HG03064 (cell line): Measurements from ENCODE around the gene JHY.

ENCODE experiments used
- ATAC-seq: cut with Tn5 transposase; IDR thresholded peaks from one replicate; pipeline ENCODE4 v1.9.1; 2021; ENCODE audit warnings: low read depth; ENCODE audit not compliant: unreplicated experiment

The JHY gene

DNA sequence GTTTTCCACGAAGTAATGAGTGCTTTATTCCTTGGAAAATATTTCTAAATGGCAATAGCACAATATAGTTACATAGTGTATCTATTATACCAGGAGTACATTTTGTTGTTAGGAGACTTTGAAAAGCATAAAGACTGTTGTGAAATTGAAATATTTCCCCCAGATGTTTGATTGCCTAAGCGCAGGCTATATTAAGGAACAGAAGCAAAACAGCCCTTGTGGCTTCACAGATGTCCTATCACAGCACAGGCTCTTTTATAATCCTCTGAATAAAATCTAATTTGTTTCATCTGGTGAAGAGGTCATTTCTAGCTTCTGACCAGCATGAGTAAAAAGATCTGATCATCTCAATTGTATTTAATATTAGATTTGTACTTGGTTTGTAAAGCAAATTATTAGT lies 50.9 kb downstream of the JHY start:
- no peak for ATAC-seq

DNA sequence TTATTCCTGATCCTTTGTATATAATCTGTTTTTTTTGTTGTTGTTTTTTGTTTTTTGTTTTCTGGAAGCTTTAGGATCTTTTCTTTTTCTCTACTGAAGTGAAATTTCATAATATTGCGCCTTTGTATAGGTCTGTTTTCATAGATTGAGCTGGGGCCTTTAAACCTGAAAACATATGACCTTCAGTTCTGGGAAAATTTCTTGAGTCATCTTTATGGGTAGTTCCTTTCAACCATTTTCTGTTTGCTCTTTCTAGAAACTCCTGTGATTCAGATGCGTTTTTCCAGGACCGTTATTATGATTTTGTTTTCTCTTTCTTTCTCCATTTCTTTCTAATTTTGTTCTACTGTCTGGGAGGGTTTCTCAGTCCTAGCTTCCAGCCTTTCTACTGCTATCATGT lies 55.4 kb downstream of the JHY start:
- ATAC-seq: no peak

DNA sequence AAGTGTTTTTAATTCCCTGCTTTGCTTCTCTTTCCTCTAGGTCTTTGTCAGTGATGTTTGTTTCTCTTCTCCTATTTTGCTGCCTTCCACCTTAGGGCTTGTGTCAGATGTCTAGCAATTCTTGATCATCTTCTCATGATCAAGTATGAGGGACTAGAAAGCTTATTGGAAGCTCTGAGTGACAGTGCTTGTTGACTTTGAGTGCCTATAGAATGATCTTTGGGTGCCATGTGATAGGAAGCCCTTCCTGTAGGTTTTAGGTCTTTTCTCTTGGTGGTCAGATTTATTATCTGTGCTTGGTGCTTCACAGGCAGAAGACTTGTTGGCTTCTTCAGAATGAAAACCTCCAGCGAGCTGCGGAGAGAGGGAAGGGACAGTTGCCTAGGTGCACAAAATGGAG lies 56.0 kb downstream of the JHY start:
- no peak for ATAC-seq

DNA sequence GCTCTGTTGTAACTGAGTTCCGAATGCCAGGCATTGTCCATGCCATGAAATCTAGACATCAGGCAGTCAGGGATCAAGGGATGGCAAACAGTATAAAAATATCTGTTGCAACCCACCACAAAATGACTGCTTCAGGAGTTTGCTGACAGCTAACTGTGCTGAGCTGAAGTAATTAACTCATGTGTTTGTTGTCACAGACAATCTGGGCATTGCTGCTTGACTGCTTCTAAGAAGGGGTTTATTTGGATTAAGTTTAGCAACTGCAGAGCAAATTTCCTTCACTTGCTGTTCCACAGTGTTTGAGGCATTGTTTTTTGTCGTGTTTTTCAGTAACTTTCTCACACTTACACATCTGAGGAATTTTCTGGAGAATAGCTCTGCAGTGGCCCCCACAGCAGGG lies 68.7 kb downstream of the JHY start:
- ATAC-seq: no peak

DNA sequence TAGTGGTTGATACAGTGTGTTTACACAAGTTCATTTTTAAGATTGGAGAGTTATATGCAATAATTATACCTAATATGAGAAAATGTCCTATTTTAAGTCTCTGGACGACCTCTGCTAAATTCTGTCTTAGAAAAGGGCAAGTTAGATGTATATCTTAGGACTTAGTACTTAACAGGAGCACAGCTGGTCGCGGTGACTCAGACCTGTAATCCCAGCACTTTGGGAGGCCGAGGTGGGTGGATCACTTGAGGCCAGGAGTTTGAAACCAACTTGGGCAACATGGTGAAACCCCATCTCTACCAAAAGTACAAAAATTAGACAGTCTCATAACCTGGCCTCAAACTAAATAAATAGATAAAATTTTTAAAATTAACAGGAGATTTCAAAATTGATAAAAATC lies 71.9 kb downstream of the JHY start:
- ATAC-seq: no peak

DNA sequence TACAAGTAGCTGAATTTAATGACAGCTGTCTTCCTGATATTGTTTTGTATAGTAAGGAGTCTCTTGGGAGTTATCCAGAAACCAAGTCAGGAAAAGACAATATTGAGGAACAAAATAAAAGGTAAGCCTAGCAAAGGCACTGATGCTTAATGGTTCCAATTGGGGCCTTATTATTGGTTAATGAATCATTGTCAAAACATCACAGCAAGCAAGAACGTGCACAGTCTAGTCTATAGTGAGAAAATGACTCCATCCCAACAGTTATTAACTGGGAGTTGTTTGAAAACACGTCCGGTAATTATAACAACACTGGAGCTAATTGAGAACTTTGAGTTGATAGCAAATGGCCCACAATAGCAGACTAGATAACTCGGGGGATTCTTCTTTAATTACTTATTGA lies 81.4 kb downstream of the JHY start:
- ATAC-seq: no peak

DNA sequence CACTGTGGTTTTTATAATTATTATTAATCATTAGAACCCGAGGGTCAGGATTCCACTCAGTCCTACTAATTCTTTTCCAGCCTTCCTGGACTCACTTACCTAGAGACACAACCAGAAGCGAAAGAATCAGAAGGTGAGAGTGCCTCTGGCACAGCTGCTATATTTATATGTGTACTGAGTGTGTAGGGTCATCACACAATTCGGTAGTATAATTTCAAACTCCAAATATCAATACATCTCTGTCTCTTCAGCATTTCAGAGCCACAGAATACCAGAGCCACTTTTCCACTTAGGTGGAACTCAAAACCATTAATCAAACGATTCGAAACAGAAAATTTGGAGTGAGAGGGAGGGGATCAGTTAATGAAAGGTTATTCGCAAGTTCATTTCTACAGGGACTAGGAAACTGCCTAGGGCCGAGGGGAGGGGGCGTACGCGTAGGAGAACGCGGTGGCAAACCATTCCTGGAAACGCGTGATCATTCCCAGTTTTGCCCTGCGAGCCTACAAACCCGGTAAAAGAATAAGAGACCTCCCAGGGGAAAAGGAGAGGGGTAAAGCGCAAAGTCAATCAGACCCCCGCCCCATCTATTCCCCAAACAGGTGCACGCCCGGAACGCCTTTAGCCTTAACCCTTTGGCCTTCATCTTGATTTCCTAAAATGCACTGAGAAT lies 93.6 kb downstream of the JHY start:
- no peak for ATAC-seq

DNA sequence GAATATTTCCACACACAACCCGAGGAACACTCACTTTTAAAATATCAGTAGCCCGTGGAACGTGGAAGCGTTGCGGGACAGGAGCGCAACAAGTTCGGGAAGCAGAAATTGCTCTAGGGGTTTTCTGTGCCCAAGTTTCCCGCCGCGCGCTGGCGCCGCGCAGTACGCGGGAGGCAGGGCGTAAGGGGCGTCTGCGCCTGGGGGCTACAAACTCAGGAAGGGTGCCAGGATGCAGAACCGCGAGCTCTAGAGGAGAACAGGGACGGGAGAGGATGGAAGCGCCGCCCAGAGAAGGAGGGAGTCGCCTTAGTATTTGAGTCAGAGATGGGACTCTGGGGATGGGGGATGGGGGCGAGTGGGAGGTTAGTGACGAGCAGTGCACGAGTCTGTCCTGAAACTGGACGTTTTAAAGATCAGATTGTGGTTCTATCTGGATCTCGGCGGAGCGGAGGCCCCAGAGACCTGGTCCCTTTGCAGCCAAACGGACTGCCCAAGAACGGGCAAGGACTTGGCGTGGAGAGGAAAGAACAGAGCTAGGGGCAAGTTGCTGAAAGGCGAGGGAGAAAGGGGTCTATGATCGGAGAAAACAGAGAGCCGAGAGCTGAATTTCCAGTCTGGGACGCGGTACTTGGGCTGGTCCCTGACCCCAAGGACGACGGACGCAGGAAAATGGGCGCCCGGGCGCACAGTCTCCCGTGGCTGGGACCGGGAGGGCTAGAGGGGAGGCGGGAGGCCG lies 94.3 kb downstream of the JHY start:
- no peak for ATAC-seq

DNA sequence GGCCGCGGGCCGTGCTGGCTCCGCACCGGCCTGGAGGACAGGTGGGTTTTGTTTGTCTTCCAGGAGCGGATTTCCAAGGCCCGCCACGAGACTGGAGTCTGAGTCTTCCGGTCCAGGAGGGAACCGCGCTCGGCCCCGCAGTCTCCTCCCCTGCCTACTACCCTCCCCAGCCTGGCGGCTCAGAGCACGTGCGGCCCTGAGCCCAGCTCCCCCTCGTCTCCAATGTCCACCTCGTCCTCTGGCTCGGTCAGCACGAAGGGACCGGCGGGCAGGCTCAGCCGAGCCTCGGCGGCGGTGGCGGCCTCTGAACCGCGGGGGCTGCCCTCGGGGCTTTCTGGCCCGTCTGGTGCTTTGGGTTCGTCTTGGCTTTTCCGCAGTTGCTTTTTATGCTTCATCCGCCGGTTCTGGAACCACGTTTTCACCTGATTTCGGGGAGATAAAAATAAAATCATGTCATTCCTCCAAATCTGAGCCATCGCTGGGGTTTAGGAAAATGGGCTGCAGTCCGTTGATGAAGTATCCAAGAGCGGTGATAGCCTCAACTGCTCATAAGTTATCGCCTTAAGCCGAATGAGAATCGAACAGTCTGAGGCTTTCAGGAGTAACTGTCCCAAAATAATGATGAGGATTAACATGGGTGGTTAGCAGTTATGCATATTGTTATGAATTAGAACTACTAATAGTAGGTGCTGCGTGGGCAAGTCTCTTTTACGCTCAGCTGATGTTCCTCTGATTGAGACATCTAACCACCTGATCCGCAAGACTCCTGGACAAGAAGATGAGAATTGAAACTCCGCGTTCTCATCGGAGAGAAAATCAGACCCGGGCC lies 95.1 kb downstream of the JHY start:
- ATAC-seq: no peak

DNA sequence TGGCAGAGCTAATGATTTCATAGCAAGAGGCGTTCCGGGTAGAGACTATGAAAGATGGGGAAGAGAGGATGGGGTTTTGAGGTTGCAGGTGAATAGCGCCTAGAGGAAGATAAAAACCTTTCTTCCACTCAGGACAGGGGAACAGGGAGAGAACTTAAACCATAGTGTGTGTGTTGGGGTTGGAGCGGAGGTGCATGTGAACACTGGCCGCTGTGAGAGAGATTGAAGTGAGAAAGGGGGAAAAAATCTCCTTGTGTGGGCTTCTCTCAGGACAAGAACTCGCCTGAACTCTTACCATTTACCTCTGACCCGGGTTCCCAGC lies 95.7 kb downstream of the JHY start:
- no peak for ATAC-seq

DNA sequence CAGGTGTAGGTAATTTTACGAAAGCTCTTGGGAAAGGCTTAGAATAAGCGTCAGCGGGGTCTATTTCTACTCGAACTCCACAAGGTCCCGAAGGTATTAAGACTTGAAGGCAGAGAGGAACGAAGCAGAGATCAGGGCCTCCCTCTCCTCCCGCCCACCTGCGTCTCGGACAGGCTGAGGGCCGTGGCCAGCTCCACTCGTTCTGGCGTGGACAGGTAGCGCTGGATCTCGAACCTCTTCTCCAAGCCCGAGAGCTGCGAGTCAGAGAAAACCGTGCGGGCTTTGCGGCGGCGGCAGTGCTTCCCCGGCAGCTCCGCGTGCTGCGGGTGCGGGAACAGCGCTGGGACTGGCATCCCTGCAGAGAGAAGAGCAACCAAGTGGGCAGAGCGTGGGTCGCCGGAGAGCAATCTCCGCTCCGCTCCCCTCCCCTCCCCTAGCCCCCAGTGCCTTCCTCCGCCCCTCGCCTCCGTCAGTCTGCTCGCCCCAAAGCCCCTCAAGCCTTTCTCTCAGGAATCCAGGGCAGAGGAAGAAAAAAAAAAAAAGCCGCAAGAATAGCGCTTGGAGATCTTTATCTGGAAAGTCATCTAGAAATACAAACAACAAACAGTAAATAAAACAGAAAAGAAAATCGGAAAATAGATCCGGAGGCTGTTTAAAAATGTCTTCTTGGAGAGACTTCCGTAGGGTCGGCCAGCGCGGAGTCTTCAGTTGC lies 96.7 kb downstream of the JHY start:
- no peak for ATAC-seq

DNA sequence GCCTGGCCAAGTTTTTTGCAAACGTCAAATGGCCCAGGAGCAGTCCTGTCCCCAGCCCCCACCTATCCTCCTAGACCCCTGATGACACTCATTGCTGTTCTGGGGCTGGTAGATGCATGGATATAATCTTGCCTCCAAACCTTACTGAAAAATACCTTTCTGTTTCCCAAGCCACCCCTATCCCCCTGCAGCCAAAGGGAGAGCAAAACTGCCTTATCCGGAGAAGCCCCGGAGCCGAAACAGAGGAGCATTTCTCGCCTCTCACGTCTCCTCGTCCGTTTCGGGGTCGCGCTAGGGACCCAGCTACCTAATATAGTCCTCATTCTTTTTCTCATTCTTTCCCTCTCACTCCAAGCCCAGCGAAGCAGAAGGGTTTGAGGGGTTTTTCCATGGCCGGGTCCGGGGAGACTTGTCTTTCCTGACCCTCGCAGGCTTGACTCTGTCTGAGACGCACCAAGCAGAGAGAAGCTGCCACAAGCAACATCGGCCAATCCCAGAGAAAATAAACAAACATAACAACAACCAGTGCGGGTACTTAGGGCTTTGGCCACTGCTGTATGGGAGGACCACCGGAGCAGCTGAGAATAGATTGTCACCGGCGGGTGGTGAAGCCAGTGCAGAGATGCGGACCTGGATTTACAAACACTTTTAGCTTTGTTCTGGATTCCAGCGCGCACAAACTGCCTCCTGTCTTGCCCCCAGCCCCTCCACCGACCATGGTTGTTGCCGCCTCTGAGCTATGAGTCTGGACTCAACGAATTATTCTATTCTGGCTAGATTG lies 97.4 kb downstream of the JHY start:
- no peak for ATAC-seq

DNA sequence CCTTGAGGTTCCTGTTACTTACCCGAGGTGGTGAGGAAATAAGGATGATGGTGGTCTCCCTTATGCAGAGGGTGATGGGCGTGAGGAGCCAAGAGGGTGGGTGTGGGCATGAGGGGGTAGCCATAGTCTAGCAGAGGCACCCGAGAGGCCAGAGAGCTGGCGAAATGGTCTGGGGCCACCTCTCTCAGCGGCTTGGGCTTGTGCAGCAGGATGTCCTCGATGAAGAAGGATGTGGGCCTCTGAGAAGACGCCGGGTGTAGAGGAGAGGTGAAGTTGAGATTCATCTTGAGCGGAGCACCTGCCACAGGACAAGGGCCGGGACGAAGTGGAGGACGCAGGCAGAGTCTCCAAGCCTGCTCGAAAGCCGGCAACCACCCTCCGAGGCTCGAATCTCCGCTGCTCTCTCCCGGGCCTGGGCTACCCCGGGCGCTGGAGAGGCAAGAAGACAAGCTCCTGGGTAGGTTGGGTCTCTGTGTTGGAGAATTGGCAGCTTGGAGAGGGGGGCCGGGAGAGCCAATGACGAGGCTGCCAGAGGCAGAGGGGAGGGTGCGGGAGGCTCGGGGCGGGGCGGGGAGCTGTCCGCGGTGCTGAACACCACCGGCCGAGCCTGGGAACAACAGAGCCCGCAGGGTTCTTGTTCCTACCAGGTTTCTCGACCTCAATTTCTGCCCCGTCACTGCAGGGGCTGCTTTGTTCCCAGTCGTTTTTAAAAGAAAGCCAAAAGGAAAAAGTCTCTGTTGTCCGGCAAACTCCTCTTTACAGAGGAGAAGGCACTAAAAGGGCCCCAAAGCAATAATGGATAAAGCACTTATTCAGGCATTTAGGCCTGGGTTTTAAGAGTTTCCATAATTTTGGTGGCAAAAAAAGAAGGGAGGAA lies 99.1 kb downstream of the JHY start, which contains the start of gene BSX:
TSS of gene BSX (minus strand) at position 447 of the 877 bp plus-strand sequence. CDS start at position 284, 163 bp downstream.
- no peak for ATAC-seq

DNA sequence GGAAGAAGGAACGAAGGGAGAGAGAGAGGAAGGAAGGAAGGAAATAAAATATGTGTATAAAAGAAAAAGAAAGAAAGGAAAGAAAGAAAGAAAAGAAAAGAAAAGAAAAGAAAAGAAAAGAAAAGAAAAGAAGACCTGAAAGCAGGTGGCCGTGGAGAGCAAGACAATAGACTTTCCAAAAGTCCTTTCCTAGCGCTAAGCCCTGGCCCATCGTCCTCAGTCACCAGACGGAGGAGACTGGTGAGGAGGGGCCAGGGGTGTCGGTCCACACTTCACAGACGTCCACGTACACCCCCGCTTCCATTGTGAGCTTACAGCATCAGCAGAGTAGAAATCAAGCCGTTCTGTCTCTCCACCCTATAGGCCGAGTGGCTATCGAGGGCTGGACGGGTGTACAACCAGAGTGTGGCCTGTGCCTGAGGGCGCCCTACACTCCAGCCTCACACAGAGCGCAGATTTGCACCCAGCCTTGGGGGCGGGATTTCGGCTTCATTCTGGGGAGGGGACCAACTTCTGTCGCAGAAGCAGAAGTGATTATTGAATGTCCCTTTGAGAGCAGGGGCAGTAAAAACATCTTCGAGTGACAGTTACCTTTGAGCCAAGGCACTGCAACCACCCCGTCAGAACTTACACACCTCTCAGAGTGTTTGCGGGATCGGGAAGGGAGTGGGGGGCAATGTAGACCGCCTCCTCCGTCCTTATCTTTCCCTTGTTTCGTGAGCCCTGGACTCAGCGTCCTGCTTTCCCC lies 101.1 kb downstream of the JHY start:
- no peak for ATAC-seq

DNA sequence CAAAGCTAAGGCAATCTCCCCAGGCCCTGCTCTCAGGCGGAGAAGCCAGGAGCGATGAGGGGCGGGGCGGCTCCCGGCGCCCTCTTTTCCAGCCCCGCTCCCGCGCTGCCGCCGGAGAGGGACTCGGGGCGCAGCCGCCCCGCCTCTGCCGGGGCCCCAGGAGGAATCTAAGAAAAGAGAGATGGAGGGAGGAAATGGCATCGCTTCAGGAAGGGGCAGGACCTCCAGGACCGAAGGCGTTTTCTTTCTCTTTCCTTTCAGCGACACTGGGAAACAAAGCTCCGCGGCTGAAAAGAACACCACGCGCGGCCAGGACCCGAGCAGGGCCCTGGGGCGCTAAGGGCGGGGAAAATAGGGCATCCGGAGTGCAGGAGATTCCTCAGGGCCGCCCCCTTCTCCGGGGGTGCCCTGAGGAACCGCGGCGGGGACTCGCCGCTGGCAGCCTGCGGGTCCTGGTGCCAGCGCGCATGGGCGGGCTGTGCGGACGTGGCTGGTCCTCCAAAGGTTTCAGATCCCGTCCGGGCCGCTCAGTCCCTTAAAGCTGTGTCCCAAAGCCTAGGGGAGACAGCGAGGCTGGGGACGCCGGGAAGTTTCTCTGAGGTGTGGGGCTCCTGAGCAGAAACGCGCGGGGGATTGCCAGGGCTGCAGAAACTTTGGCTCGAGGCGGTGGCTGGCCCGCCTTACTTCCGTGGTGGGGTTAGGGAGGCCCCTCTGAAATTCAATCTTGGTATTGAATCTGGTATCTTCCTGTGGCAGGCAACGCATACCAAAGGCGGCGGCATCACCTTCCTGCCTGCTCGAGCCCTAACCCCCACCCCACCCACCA lies 101.8 kb downstream of the JHY start:
- no peak for ATAC-seq

DNA sequence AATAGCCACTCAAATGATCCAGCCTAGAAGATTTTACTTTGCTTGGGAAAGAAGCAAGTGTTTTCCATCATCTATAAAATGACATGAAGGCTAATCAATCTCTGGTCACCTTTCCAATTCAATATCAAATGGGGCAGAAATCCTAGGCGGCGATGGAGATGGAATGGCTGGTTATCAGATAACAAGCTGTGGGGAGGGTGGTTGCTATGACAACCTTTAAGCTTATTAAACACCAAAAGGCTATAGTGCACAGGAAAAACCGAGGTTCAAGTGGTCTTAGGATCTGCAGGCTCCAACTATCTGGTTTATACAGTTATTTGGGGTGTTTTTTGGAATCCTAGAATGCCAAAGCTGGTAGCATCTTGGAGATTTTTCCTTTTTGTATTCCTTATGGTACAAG lies 113.0 kb downstream of the JHY start:
- ATAC-seq: no peak

DNA sequence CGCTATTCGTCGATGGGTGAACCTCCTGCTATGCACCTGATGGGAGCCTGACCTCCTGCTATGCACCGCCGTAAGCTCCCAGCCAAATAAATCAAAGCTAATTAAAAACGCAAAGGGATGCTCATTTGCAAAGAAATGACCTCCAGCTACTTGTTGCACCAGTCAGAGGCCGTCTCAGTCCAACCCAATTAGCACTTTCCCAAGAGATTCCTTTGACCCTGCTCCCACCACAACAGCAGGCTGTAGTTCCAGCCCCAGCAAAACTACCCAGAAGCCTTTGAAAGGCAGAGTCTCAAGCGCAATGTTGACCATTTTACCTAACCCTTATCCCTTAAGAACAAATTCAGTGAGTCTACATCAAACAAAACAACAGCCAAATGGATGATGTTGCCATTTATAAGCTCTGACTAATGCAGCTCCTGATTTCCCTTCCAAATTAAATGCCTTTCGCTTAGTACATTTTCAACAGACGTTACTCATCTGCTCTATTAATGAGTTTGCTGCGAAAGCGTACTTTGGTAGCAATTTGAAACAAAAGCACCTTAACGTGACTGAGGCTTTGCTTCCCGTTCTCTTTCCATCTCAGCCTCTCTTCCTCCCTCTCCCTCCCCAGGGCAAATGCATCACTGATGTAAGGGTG lies 116.3 kb downstream of the JHY start:
- no peak for ATAC-seq
